CD4-positive, alpha-beta T cell treated with Interferon alpha-2 for 1 hour (primary cell): ENCODE results near the gene WFIKKN2.

Source experiments
- DNase-seq, 2 donors: peaks; one replicate each; pipeline ENCODE4 v3.0.0-alpha.2; 2020 to 2022

WFIKKN2 gene

GRCh38 chr17:50813583-50813982 lies 21.8 kb upstream of the WFIKKN2 start:
- DNase-seq: no peak

- DNase-seq: no peak
Measured at GRCh38 chr17:50815400-50815799, 20.0 kb upstream of the WFIKKN2 start.

- DNase-seq: no peak
Measured at GRCh38 chr17:50816271-50816670, 19.1 kb upstream of the WFIKKN2 start.

GRCh38 chr17:50816771-50817751 lies 18.3 kb upstream of the WFIKKN2 start:
- peak; percentile 49 to 65 for DNase-seq

GRCh38 chr17:50817838-50818237 lies 17.5 kb upstream of the WFIKKN2 start:
- DNase-seq: no peak

- DNase-seq: no peak
Measured at GRCh38 chr17:50818261-50818660, 17.1 kb upstream of the WFIKKN2 start.

- no peak for DNase-seq
Measured at GRCh38 chr17:50818921-50819657, 16.3 kb upstream of the WFIKKN2 start.

- DNase-seq: no peak
Measured at GRCh38 chr17:50820651-50821050, 14.7 kb upstream of the WFIKKN2 start.

- no peak for DNase-seq
Measured at GRCh38 chr17:50822550-50822949, 12.8 kb upstream of the WFIKKN2 start.

- no peak for DNase-seq
Measured at GRCh38 chr17:50824429-50824828, 11.0 kb upstream of the WFIKKN2 start.

GRCh38 chr17:50825188-50825587 lies 10.2 kb upstream of the WFIKKN2 start:
- no peak for DNase-seq

- no peak for DNase-seq
Measured at GRCh38 chr17:50828508-50829170, 6.7 kb upstream of the WFIKKN2 start.

GRCh38 chr17:50829332-50829731 lies 6.1 kb upstream of the WFIKKN2 start:
- no peak for DNase-seq

GRCh38 chr17:50830352-50830751 lies 5.0 kb upstream of the WFIKKN2 start:
- DNase-seq: no peak

GRCh38 chr17:50830994-50831393 lies 4.4 kb upstream of the WFIKKN2 start:
- no peak for DNase-seq

- no peak for DNase-seq
Measured at GRCh38 chr17:50831471-50831928, 3.9 kb upstream of the WFIKKN2 start.

- no peak for DNase-seq
Measured at GRCh38 chr17:50832267-50832863, 3.0 kb upstream of the WFIKKN2 start.

- DNase-seq: no peak
Measured at GRCh38 chr17:50832864-50833381, 2.5 kb upstream of the WFIKKN2 start.

- no peak for DNase-seq
Measured at GRCh38 chr17:50833510-50834428, 1.6 kb upstream of the WFIKKN2 start.

GRCh38 chr17:50834429-50835300 lies 721 bp upstream of the WFIKKN2 start:
- no peak for DNase-seq
